HCT116 (cell line): ENCODE data around the gene SNAP47. TPM values are rescaled to one million over a fixed set of nuclear protein-coding genes. Genes with fewer than 3 reads are reported as not detected.

Experiments used
- ATAC-seq: fragments of 200-7000 bp; cut with Tn5 transposase; 2 replicates; pipeline ENCODE4 v1.9.1; 2020; ENCODE audit warnings: mild to moderate bottlenecking, moderate library complexity
- BruUV-seq: library from RNA; stranded (reverse); fragments of 400-500 nt; replicated peaks from 2 replicates; lab custom pipeline; 2021; lab: Mats Ljungman, UMichigan
- CTCF ChIA-PET: fragments of 300-600 bp; sonication (Branson Sonifier 250); formaldehyde crosslinking; loops from one replicate; lab custom pipeline; 2021; ENCODE audit warnings: antibody characterized with exemption; lab: Charles Lee
- POLR2A ChIA-PET: fragments of 300-600, 350-600 bp; sonication (Branson Sonifier 250); formaldehyde crosslinking; loops from one replicate; lab custom pipeline; 2021; ENCODE audit warnings: antibody characterized with exemption; lab: Charles Lee
- RAD21 ChIA-PET, 2 experiments: fragments of 300-600 bp; sonication (Branson Sonifier 250); formaldehyde crosslinking; loops; one replicate each; lab custom pipeline; 2023; ENCODE audit warnings: low total read pairs in 2 of 2; ENCODE audit not compliant: uncharacterized antibody in 2 of 2, unreplicated experiment in 2 of 2, low non-redundant PET in 1 of 2; lab: Charles Lee
- DNase-seq: peaks from one replicate; pipeline ENCODE4 v3.0.0-alpha.2; 2010; ENCODE audit warnings: low read depth, low spot score
- H2AFZ ChIP-seq: fragments of 200-600 bp; shearing (Covaris generic), sonication (generic); 2 replicates; pipeline ENCODE4 v1.6.1; 2017; ENCODE audit warnings: low read depth, mixed run types, mixed read lengths, antibody characterized with exemption, low read length; ENCODE audit not compliant: poor library complexity, severe bottlenecking
- H3K27ac ChIP-seq: 2 replicates; pipeline ENCODE4 v1.5.1; 2012; ENCODE audit warnings: low read depth, low read length
- H3K27me3 ChIP-seq: fragments of 200-600 bp; sonication (generic); 2 replicates; pipeline ENCODE4 v1.6.1; 2016; ENCODE audit warnings: mixed run types, low read length, mixed read lengths; ENCODE audit not compliant: insufficient read depth
- H3K36me3 ChIP-seq, 2 experiments: fragments of 200-500 bp in 1 of 2; fragments of 200-600 bp in 1 of 2; sonication (Bioruptor generic) in 1 of 2; sonication (generic) in 1 of 2; 2 replicates each; pipeline versions ENCODE4 v1.5.1 to v1.6.1; 2014 to 2016; ENCODE audit warnings: low read length in 2 of 2, inconsistent platforms in 1 of 2, mixed read lengths in 1 of 2, mixed run types in 1 of 2; ENCODE audit not compliant: insufficient read depth in 2 of 2, control insufficient read depth in 1 of 2
- H3K4me1 ChIP-seq, 2 experiments: fragments of 200-600 bp in 1 of 2; sonication (generic) in 1 of 2; 2 replicates each; pipeline versions ENCODE4 v1.5.1 to v1.6.1; 2012 to 2017; ENCODE audit warnings: low read length in 2 of 2, inconsistent platforms in 1 of 2, mild to moderate bottlenecking in 1 of 2, mixed read lengths in 1 of 2, mixed run types in 1 of 2, moderate library complexity in 1 of 2; ENCODE audit not compliant: insufficient read depth in 2 of 2, control insufficient read depth in 1 of 2
- H3K4me2 ChIP-seq: fragments of 200-600 bp; sonication (generic); 2 replicates; pipeline ENCODE4 v1.6.1; 2017; ENCODE audit warnings: mixed run types, low read length, mixed read lengths
- H3K4me3 ChIP-seq, 2 experiments: fragments of 200-600 bp in 1 of 2; sonication (generic) in 1 of 2; replicated peaks in 1 of 2; 2 replicates each; pipeline ENCODE4 v1.5.1; 2011 to 2016; ENCODE audit warnings: low read length in 2 of 2, control low read depth in 1 of 2, low read depth in 1 of 2, mild to moderate bottlenecking in 1 of 2, mixed read lengths in 1 of 2, mixed run types in 1 of 2
- H3K79me2 ChIP-seq: fragments of 200-600 bp; sonication (generic); 2 replicates; pipeline ENCODE4 v1.6.1; 2017; ENCODE audit warnings: mild to moderate bottlenecking, mixed run types, low read length, moderate library complexity, mixed read lengths; ENCODE audit not compliant: insufficient read depth
- H3K9ac ChIP-seq: fragments of 200-600 bp; sonication (generic); 2 replicates; pipeline ENCODE4 v1.6.1; 2016; ENCODE audit warnings: low read length, mixed read lengths
- H3K9me2 ChIP-seq: fragments of 200-600 bp; sonication (generic), shearing (Covaris generic); 2 replicates; pipeline ENCODE4 v1.6.1; 2017; ENCODE audit warnings: mixed run types, mild to moderate bottlenecking, moderate library complexity; ENCODE audit not compliant: insufficient read depth
- H3K9me3 ChIP-seq, 2 experiments: fragments of 200-500 bp in 1 of 2; fragments of 200-600 bp in 1 of 2; sonication (Bioruptor generic) in 1 of 2; sonication (generic) in 1 of 2; 2 replicates each; pipeline ENCODE4 v1.6.1; 2014 to 2017; ENCODE audit warnings: low read length in 2 of 2, mixed read lengths in 2 of 2, inconsistent platforms in 1 of 2, low read depth in 1 of 2, mild to moderate bottlenecking in 1 of 2, mixed run types in 1 of 2, moderate library complexity in 1 of 2; ENCODE audit not compliant: control insufficient read depth in 1 of 2, insufficient read depth in 1 of 2
- H4K20me1 ChIP-seq: fragments of 200-600 bp; sonication (generic), shearing (Covaris generic); 2 replicates; pipeline ENCODE4 v1.6.1; 2017; ENCODE audit warnings: mixed run types, mild to moderate bottlenecking, moderate library complexity; ENCODE audit not compliant: insufficient read depth
- CTCF ChIP-seq, 3 experiments: fragments of 200-600 bp in 1 of 3; sonication (generic) in 1 of 3; IDR thresholded peaks in 2 of 3; conservative IDR thresholded peaks in 1 of 3; 2 replicates each; pipeline ENCODE4 v1.5.1; 2012 to 2017; ENCODE audit warnings: low read depth in 2 of 3, low read length in 2 of 3, antibody characterized with exemption in 1 of 3, borderline replicate concordance in 1 of 3, control low read depth in 1 of 3, mild to moderate bottlenecking in 1 of 3, mixed read lengths in 1 of 3, mixed run types in 1 of 3, moderate library complexity in 1 of 3; ENCODE audit not compliant: insufficient read depth in 1 of 3
- EZH2phosphoT487 ChIP-seq: fragments of 200-600 bp; IDR thresholded peaks from 2 replicates; pipeline ENCODE4 v1.6.1; 2018; ENCODE audit warnings: antibody characterized with exemption, borderline replicate concordance
- FOSL1 ChIP-seq: IDR thresholded peaks from 2 replicates; pipeline ENCODE4 v1.6.1; 2012; ENCODE audit warnings: low read depth
- MAX ChIP-seq: IDR thresholded peaks from 2 replicates; pipeline ENCODE4 v1.6.1; 2012
- POLR2A ChIP-seq: IDR thresholded peaks from 2 replicates; pipeline ENCODE4 v1.7.0; 2011; ENCODE audit warnings: borderline replicate concordance; ENCODE audit not compliant: insufficient read depth, insufficient read length; ENCODE audit errors: extremely low read depth
- RAD21 ChIP-seq: IDR thresholded peaks from 2 replicates; pipeline ENCODE4 v1.6.1; 2012; ENCODE audit warnings: low read depth, mild to moderate bottlenecking
- SRF ChIP-seq: IDR thresholded peaks from 2 replicates; pipeline ENCODE4 v1.6.1; 2012; ENCODE audit warnings: low read depth
- TCF7L2 ChIP-seq: IDR thresholded peaks from 2 replicates; pipeline ENCODE4 v1.7.0; 2011; ENCODE audit warnings: borderline replicate concordance, inconsistent platforms; ENCODE audit not compliant: insufficient read depth, insufficient read length; ENCODE audit errors: extremely low read depth
- intact Hi-C: fragments of 100-400 bp; cut with micrococcal nuclease; formaldehyde crosslinking; loops from 2 replicates; pipeline ENCODE4 v1.10.0; 2022
- total RNA-seq: library from RNA; stranded (reverse); gene quantifications from one replicate; pipeline ENCODE4 v1.2.1, GENCODE V29; 2021; ENCODE audit not compliant: unreplicated experiment

SNAP47 gene
- total RNA-seq, 1 experiment from 2014 or later: 37.9 TPM

GRCh38 chr1:227786673-227787512, 51.7 kb downstream of the SNAP47 start:
- no peak for TF ChIP-seq POLR2A
- TF ChIP-seq EZH2phosphoT487: no peak
- no peak for TF ChIP-seq RAD21
- TF ChIP-seq CTCF (IDR thresholded peaks at IDR 0.05 in 2 of 3, conservative IDR thresholded peaks at IDR 0.05 in 1 of 3; ENCODE audit: borderline replicate concordance in 1 of 3, insufficient read depth in 1 of 3, low read depth in 2 of 3, low read length in 2 of 3): no peak
- no peak for TF ChIP-seq FOSL1
- no peak for TF ChIP-seq TCF7L2
- TF ChIP-seq MAX: no peak
- no peak for TF ChIP-seq SRF
- peak overlapping the region; percentile 84 for H3K4me2 ChIP-seq
- ChIA-PET CTCF (no interaction called here), POLR2A (no interaction called here), RAD21 (no interaction called here)
- 0 out of 4 replicates have a peak, but pooled peaks cover 0 to 3% of the 10 kb centered on the region in 2 experiments for H3K36me3 ChIP-seq
- BruUV-seq: no TSS peak
- ATAC-seq (no peak), DNase-seq (no peak)
- H3K4me3 ChIP-seq: peak overlapping the region in 1 of 2 experiments; percentile 59; a peak in 2 of 4 replicates
- H2AFZ ChIP-seq: no peak overlapping the region
- intact Hi-C loops: loop anchor here (5.0 kb wide), 1 partner anchor 160 kb away; the partner anchor contains the start of gene WNT9A
- no peaks in the 10 kb centered on the region for H3K9me3 ChIP-seq
- H3K79me2 ChIP-seq: no peaks in the 10 kb centered on the region
- no peak overlapping the region for H3K27ac ChIP-seq
- no peaks in the 10 kb centered on the region for H3K9me2 ChIP-seq
- H4K20me1 ChIP-seq: no peaks in the 10 kb centered on the region
- H3K4me1 ChIP-seq: peaks cover 6 to 18% of the 10 kb centered on the region in 2 experiments
- no peaks in the 10 kb centered on the region for H3K27me3 ChIP-seq
- H3K9ac ChIP-seq: peak overlapping the region; percentile 52; the same call in 1 of the 2 replicates
